Activated effector memory CD4-positive, alpha-beta T cell treated with Interleukin-2 at 50 U/mL for 16 hours (primary cell): ENCODE measurements around the gene KLRC3.
"Not testable (repeated sequence)": the region's sequence is repeated elsewhere in the genome, so short reads cannot be mapped to it uniquely, and the experiment has no call there.

Experiments
- DNase-seq: peaks from one replicate; pipeline ENCODE4 v3.0.0-alpha.2; 2020

KLRC3 gene

DNA sequence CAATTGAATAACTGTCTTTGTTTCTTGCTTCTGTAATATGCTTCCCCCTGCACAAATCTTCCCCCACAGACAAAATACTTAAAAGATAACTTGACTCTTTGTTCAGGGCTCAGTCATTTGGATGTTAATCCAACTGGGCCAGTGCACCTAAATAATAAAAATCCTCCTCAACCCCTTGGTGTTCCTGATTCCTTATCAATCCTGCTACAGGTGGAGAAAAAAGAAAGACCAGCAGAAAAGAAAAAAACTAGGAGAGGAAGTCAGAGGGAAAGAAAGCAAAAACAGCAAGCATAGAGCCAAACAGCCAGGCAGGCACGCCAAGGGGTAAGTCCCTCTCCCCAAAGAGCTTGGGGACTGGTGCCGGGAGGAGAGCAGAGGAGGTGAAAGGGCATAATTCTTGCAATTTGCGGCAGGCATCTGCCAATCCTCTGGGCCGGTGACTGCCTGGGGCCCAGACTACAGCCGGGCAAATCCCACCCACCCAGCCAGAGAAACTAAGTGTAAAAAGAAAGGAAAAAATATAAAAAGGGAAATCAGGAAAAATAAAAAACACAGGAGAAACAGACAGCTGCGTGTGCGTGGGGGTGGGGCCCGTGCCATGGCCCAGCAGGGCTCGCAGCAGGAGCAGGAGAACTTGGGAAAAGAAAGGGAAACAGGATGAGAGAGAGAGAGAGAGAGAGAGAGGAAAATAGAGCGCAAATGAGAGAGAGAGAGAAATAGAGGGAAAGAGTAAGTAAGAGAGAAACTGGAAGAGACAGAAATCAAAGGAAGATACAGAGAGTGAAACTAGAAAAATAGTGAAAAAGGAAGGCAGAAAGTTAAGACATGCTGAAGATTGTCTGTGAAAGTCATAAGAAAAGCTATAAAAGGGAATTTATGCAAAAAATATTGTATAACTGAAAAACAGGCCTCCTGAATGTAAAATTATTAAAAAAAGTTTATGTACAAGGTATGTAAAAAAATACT, 51.9 kb downstream of the KLRC3 start:
- no peak for DNase-seq

DNA sequence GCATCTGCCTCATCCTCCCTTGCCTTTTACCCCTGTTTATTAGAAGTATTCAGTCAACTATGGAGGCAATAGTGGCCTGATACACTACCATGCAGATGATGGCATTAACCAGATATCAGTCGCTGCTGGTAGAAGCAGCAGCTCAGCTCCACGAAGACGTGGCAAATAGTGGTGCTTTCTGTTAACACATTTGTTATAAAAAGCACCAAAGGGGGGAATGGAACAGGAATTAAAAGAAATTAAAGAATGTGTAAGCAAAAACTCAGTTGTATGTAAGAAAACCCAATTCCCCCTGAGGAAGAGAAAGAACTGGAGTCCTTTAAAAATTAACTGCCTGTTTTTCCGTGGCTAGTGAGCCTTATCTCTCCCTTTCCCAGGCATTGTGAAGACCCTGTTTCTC, 52.7 kb downstream of the KLRC3 start:
- DNase-seq, result not testable (repeated sequence)

DNA sequence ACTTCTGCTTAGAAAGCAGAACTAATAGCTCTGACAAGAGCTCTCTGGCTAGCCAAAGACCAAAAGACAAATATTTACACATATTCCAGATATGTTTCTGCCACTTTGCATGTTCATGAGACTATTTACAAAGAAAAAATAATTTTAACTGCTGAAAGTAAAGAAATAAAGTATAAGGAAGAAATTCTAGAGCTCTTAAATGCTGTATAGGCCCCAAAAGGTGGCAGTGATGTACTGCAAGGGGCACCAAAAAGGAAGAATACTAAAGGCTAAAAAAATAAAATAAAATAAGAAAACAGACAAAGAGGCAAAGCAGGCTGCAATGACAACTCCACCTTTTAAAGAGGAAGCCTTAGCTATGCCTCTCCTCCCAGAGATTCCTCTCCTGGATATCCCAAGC, 53.5 kb downstream of the KLRC3 start:
- no peak for DNase-seq

DNA sequence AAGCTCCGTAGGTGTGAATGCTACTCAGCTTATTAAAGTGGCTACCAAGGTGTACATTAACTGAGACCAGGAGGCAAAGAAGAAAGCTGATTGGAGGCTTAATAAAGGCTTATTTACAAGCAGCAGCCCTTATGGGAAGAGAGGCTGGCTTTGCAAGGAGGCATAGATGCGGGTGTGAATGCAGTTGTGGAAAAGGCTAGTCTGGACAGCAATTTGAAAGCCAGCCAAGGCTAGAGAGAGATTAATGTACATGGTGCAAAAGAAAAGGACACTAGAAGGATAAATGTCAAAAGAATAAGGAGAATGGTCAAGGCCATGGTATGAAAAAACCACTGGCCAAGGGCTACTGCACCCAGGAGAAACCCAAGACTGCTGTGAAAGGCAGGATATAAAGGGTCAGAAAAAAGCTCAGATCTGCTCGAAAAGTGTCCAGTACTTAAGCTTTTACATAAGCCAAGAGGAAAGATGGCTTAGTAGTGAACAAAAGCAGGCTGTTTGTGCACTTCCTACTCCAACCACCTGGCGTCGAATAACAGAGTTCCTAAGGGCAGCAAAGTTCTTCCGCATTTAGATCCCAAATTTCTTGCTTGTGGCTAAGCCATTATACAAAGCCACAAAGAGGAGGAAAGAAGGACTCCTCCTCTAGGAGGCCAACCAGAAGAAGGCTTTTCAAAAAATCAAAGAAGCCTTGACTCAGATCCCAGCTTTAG, 54.5 kb downstream of the KLRC3 start:
- DNase-seq, result no peak

DNA sequence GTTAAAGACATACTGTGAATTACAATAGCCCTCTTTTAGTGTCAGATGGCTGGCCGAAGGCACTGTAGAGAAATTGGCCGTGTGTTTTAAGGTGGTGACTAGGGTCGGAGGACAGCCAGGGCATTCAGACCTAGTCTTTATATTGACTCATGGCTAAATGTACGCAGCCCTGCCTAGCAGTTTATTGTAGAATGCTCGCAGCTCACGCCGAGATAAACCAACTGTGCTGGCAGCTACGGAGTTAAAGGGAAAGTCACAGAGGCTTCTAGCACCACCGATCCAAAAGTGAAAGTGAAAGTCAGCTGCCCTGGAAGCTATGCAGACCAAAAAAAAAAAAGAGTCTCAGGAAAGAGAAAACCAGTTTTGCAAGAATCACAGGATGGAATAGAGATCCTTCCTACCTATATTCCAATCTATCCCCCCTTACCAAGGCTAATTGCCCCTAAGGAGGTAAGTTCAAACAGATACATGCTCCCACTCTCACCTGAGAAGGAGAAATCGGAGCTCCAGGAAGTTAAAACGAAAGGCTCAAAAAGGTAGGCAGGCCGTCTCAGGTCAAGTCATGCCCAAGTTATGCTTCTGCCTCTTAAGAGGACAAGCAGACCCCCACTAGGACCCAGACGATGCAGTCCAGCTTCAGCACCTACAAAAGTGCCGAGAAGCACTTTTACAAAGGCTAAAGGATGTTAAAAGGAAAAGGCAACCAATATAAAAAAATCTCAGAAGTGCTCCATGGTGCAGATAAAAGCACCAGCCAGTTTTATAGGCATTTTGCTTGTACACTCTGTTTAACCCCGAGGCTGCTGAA, 55.4 kb downstream of the KLRC3 start:
- DNase-seq, result peak; percentile 29

DNA sequence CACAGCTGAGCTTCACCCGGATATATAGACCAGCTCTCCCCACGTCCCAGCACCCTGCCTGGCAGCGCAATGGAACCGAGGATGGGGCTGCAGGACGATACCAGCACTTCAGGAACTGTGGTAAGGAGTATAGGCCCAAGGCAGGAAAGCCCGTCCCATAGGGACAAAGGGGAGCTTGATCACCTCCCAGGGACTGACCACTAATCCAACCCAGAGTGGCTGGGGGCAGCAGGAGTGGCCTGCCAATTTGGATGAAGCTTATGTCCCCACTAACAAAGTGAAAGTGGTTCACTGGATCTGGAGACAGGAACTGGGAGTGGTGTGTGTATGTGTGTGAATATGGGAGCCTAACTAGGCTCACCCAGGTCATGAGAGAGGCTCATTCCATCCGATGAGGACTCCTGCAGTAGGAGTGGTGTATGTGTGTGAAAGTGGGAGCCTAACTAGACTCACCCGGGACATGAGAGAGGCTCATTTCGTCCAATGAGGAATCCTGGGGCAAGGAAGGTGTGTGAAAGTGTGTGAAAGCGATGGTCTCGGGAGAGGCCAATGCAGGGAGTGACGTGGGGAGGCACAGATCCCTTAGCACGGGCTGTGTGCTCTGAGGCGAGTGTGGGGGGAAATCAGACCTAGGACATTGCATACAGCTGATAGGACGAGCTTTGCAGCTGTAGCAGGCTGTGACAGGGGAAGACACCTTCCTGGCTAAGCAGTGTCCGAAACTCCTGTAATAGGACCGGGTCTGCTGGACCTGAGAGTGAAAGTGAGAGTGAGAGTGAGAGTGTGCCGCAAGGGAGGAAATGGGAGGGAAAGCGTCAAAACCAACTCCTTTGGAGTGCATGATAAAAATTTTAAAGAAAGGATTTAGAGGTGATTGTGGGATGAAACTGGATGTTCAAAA, 56.2 kb downstream of the KLRC3 start:
- peak; percentile 20 for DNase-seq

DNA sequence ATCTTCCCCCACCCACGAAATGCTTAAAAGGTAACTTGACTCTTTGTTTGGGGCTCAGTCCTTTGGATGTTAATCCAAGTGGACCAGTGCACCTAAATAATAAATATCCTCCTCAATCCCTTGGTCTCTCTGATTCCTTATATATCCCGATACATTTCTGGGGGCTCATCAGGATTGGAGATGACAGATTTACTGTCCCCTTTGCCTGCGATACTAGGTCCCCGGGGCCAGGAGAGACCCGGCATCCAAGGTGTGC, 56.8 kb downstream of the KLRC3 start:
- DNase-seq, result no peak

DNA sequence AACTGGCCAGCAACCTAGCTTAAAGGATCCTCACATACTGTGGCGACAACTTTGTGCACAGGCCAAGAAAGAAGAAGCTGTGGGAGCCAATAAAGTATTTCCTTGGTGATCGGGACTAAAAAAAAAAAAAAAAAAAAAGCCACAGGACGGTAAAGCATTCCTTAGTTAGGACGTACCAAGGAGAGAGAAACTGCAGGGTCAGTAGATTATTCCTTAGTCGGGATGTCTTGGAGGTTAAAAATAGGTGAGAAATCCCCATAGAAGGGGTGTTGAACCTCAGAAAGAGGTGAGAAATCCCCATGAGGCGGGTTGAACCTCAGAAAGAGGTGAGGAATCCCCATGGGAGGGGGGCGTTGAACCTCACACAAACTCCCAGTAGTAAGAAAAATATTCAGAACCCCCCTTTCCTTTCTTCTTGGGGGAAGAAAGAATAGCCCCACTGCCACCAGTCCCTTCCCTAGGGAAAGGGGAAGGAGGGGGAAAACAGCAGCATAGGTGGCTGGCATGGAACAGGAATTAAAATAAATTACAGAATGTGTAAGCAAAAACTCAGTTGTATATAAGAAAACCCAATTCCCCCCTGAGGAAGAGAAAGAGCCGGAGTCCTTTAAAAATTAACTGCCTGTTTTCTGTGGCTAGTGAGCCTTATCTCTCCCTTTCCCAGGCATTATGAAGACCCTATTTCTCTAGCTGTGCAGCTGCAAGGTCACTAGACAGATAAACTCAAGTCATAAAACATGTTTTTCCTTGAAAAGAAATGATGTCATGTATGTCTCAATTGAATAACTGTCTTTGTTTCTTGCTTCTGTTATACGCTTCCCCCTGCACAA, 57.4 kb downstream of the KLRC3 start:
- no peak for DNase-seq

DNA sequence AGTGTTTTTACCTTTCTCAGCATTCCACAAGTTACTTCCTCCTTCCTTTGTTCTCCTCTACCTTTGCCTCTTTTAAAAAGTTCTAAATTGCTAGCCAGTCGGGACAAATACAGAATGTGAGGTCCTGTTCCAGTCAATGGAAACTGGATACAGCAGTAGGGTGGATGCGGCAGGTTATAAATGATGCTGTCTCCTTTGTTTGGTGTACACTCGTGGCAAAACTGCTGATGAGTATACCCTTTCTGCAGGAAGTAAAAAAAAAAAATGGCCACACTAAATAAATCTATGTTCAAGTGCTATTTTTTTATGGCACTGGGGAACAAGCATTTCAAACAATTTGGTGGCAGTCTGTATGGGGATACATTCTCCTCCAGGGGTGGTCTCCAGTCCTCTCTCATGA, 58.1 kb downstream of the KLRC3 start:
- no peak for DNase-seq
